Suprapubic skin (tissue), 4 donors: Measurements from ENCODE around the gene SPOCK2. TPM values are rescaled to one million over a fixed set of nuclear protein-coding genes. Genes with fewer than 3 reads are reported as not detected.

Experiments
- DNase-seq, 2 donors: peaks; one replicate each; pipeline ENCODE4 v3.0.0-alpha.2; 2019; ENCODE audit warnings: low spot score in 2 of 2
- H3K27ac ChIP-seq: fragments of 200-600 bp; sonication (generic); one replicate; pipeline ENCODE4 v1.5.1; 2019
- H3K27me3 ChIP-seq: fragments of 200-600 bp; sonication (generic); one replicate; pipeline ENCODE4 v1.5.1; 2019
- H3K36me3 ChIP-seq: fragments of 200-600 bp; sonication (generic); one replicate; pipeline ENCODE4 v1.5.1; 2019
- H3K4me1 ChIP-seq: fragments of 200-600 bp; sonication (generic); one replicate; pipeline ENCODE4 v1.5.1; 2019
- H3K4me3 ChIP-seq: fragments of 200-600 bp; sonication (generic); one replicate; pipeline ENCODE4 v1.5.1; 2019; ENCODE audit warnings: mild to moderate bottlenecking
- H3K9me3 ChIP-seq: fragments of 200-600 bp; sonication (generic); one replicate; pipeline ENCODE4 v1.5.1; 2019
- EP300 ChIP-seq: sonication (generic); formaldehyde crosslinking; IDR thresholded peaks from one replicate; pipeline ENCODE4 v1.6.1; 2017; ENCODE audit warnings: antibody characterized with exemption
- POLR2A ChIP-seq, 2 donors: fragments of 450-650 bp; IDR thresholded peaks; one replicate each; pipeline ENCODE4 v1.6.1; 2017; ENCODE audit warnings: antibody characterized with exemption in 2 of 2, mild to moderate bottlenecking in 2 of 2, moderate library complexity in 2 of 2
- POLR2AphosphoS5 ChIP-seq, 3 donors: sonication (generic); formaldehyde crosslinking; IDR thresholded peaks; one replicate each; pipeline ENCODE4 v1.6.1; 2017; ENCODE audit warnings: antibody characterized with exemption in 3 of 3
- WGBS: methylation state at CpG from one replicate; pipeline ENCODE4 v1.1.5; 2018; 5-methylcytosine and 5-hydroxymethylcytosine counted together
- total RNA-seq, 4 donors: library from RNA; depleted of rRNA; stranded (reverse); fragments of >200 nt; gene quantifications; one replicate each; pipeline ENCODE4 v1.1.0, GENCODE V29; 2016
- TF ChIP-seq, protein P1 (sequence below), 2 donors: fragments of 200-600 bp in 1 of 2; fragments of 450-650 bp in 1 of 2; sonication (generic) in 1 of 2; IDR thresholded peaks; one replicate each; pipeline ENCODE4 v1.5.1; 2016 to 2019; ENCODE audit warnings: antibody characterized with exemption in 2 of 2, mild to moderate bottlenecking in 1 of 2, moderate library complexity in 1 of 2

The SPOCK2 gene
- total RNA-seq, 4 donors from 2014 or later: 1.5 to 3.7 (median 1.8) TPM

DNA sequence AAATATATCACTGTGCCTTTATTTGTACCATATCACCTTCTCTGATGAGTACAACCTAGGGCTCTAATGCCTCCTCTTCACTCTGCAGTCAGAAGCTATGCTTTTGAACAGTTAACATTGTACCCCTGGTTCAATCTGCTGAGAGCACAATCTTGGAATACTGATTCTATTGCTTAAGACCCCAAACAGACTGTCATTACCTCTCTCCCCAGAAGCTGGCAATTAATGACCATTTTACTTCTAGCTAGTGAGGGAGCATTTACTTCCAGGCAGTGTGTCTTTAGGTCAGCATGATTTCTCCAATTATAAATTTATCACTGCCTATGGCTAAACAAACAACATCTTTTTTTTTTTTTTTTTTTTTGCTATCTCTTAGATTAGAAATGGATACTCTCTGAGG lies 36.0 kb upstream of the SPOCK2 start:
- DNase-seq: no peak
- H3K4me1 ChIP-seq: no peaks in the 10 kb centered on the region
- H3K36me3 ChIP-seq: peaks cover 9% of the 10 kb centered on the region
- H3K27me3 ChIP-seq: no peaks in the 10 kb centered on the region
- no peak for TF ChIP-seq POLR2AphosphoS5 (IDR thresholded peaks at IDR 0.05)
- TF ChIP-seq, protein P1, sequence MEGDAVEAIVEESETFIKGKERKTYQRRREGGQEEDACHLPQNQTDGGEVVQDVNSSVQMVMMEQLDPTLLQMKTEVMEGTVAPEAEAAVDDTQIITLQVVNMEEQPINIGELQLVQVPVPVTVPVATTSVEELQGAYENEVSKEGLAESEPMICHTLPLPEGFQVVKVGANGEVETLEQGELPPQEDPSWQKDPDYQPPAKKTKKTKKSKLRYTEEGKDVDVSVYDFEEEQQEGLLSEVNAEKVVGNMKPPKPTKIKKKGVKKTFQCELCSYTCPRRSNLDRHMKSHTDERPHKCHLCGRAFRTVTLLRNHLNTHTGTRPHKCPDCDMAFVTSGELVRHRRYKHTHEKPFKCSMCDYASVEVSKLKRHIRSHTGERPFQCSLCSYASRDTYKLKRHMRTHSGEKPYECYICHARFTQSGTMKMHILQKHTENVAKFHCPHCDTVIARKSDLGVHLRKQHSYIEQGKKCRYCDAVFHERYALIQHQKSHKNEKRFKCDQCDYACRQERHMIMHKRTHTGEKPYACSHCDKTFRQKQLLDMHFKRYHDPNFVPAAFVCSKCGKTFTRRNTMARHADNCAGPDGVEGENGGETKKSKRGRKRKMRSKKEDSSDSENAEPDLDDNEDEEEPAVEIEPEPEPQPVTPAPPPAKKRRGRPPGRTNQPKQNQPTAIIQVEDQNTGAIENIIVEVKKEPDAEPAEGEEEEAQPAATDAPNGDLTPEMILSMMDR (IDR thresholded peaks at IDR 0.05): no peak
- no peak for TF ChIP-seq EP300
- TF ChIP-seq POLR2A (IDR thresholded peaks at IDR 0.05): no peak
- no peak overlapping the region for H3K27ac ChIP-seq
- H3K9me3 ChIP-seq: no peaks in the 10 kb centered on the region
- no peak overlapping the region for H3K4me3 ChIP-seq

- H3K27ac ChIP-seq: no peak overlapping the region
- no peaks in the 10 kb centered on the region for H3K4me1 ChIP-seq
- WGBS: 68% methylated on average over 4 of the region's 4 CpGs
- TF ChIP-seq EP300 (no peak), POLR2A (IDR thresholded peaks at IDR 0.05) (no peak), POLR2AphosphoS5 (IDR thresholded peaks at IDR 0.05) (no peak)
- TF ChIP-seq, protein P1 (IDR thresholded peaks at IDR 0.05): no peak
- H3K9me3 ChIP-seq: no peaks in the 10 kb centered on the region
- H3K4me3 ChIP-seq: no peak overlapping the region
- peaks cover 9% of the 10 kb centered on the region for H3K36me3 ChIP-seq
- H3K27me3 ChIP-seq: no peaks in the 10 kb centered on the region
- no peak for DNase-seq
These were observed 35.3 kb upstream of the SPOCK2 start for GRCh38 chr10:72123616-72124015.

- H3K4me3 ChIP-seq: no peak overlapping the region
- H3K27ac ChIP-seq: no peak overlapping the region
- H3K4me1 ChIP-seq: no peaks in the 10 kb centered on the region
- no peaks in the 10 kb centered on the region for H3K27me3 ChIP-seq
- no peak for TF ChIP-seq EP300
- no peak for TF ChIP-seq POLR2A (IDR thresholded peaks at IDR 0.05)
- no peak for TF ChIP-seq POLR2AphosphoS5 (IDR thresholded peaks at IDR 0.05)
- H3K9me3 ChIP-seq: no peaks in the 10 kb centered on the region
- peaks cover 4% of the 10 kb centered on the region for H3K36me3 ChIP-seq
- no peak for DNase-seq
- 90% methylated on average over 4 of the region's 4 CpGs for WGBS
These were observed 33.9 kb upstream of the SPOCK2 start for GRCh38 chr10:72122221-72122620.

GRCh38 chr10:72121389-72121788 lies 33.0 kb upstream of the SPOCK2 start:
- Histone ChIP-seq H3K36me3 (peaks cover 3% of the 10 kb centered on the region), H3K27me3 (no peaks in the 10 kb centered on the region), H3K27ac (no peak overlapping the region), H3K4me1 (no peaks in the 10 kb centered on the region), H3K9me3 (no peaks in the 10 kb centered on the region), H3K4me3 (no peak overlapping the region)
- TF ChIP-seq, protein P1 (IDR thresholded peaks at IDR 0.05): no peak
- no peak for TF ChIP-seq POLR2A (IDR thresholded peaks at IDR 0.05)
- no peak for TF ChIP-seq EP300
- TF ChIP-seq POLR2AphosphoS5 (IDR thresholded peaks at IDR 0.05): no peak
- WGBS: 100% methylated on average over 1 of the region's 1 CpG
- DNase-seq: no peak

DNA sequence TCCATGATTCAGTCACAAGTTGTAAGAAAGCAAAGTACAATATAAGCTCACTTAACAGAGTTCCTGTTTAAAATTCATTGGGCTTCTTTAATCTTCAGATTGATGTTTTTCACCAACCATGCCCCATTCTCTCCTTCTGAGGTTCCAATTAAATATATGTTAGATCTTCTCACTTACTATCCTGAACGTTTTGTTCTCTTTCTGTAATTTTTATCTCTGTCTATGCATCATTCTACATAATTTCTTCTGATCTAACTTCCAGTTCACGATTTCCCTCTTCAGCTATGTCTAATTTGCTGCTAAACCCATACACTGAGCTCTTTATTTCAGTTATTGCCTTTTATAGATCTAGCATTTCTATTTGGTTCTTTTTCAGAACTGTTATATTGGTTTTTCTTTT lies 28.0 kb upstream of the SPOCK2 start:
- TF ChIP-seq POLR2A (IDR thresholded peaks at IDR 0.05): no peak
- no peak for TF ChIP-seq EP300
- TF ChIP-seq POLR2AphosphoS5 (IDR thresholded peaks at IDR 0.05): no peak
- TF ChIP-seq, protein P1 (IDR thresholded peaks at IDR 0.05): no peak
- Histone ChIP-seq H3K36me3 (peaks cover 3% of the 10 kb centered on the region), H3K4me3 (no peak overlapping the region), H3K9me3 (no peaks in the 10 kb centered on the region), H3K4me1 (no peaks in the 10 kb centered on the region), H3K27me3 (no peaks in the 10 kb centered on the region), H3K27ac (no peak overlapping the region)
- DNase-seq: no peak
- WGBS: 100% methylated on average over 2 of the region's 2 CpGs
